Femur (tissue), 1 donor: ENCODE measurements around the gene VAMP7.
"Not testable (repeated sequence)": the region's sequence is repeated elsewhere in the genome, so short reads cannot be mapped to it uniquely, and the experiment has no call there.

ENCODE experiments used
- DNase-seq: peaks from one replicate; pipeline ENCODE4 v3.0.0-alpha.2; 2017

Gene VAMP7

GRCh38 chrX:155923200-155923599 lies 42.1 kb downstream of the VAMP7 start:
- no peak for DNase-seq

- DNase-seq: not testable (repeated sequence)
These were observed 49.9 kb downstream of the VAMP7 start for GRCh38 chrX:155930852-155931618.

GRCh38 chrX:155938132-155938531 lies 57.0 kb downstream of the VAMP7 start:
- DNase-seq: no peak

- DNase-seq: no peak
These were observed 68.0 kb downstream of the VAMP7 start for GRCh38 chrX:155949098-155949497.

GRCh38 chrX:155951237-155951789 lies 70.2 kb downstream of the VAMP7 start:
- no peak for DNase-seq

GRCh38 chrX:155953055-155953454 lies 71.9 kb downstream of the VAMP7 start:
- no peak for DNase-seq

GRCh38 chrX:155954793-155955192 lies 73.6 kb downstream of the VAMP7 start:
- DNase-seq: no peak

GRCh38 chrX:155956099-155956498 lies 75.0 kb downstream of the VAMP7 start:
- DNase-seq: no peak

GRCh38 chrX:155956649-155957048 lies 75.5 kb downstream of the VAMP7 start:
- no peak for DNase-seq

- DNase-seq: no peak
These were observed 76.7 kb downstream of the VAMP7 start for GRCh38 chrX:155957843-155958242.

GRCh38 chrX:155959018-155959587 lies 78.0 kb downstream of the VAMP7 start:
- no peak for DNase-seq

- no peak for DNase-seq
These were observed 81.8 kb downstream of the VAMP7 start for GRCh38 chrX:155962906-155963305.

GRCh38 chrX:155966876-155967275 lies 85.7 kb downstream of the VAMP7 start:
- no peak for DNase-seq

- DNase-seq: no peak
These were observed 86.6 kb downstream of the VAMP7 start for GRCh38 chrX:155967653-155968325.

- DNase-seq: no peak
These were observed 87.1 kb downstream of the VAMP7 start for GRCh38 chrX:155968326-155968661.

- no peak for DNase-seq
These were observed 87.6 kb downstream of the VAMP7 start for GRCh38 chrX:155968791-155969190.

- not testable (repeated sequence) for DNase-seq
These were observed 90.5 kb downstream of the VAMP7 start for GRCh38 chrX:155971658-155972057.

GRCh38 chrX:155972241-155972640 lies 91.1 kb downstream of the VAMP7 start:
- not testable (repeated sequence) for DNase-seq

GRCh38 chrX:155983326-155983725 lies 102.2 kb downstream of the VAMP7 start:
- no peak for DNase-seq

GRCh38 chrX:155985208-155985607 lies 104.1 kb downstream of the VAMP7 start:
- DNase-seq: no peak

GRCh38 chrX:155986995-155987394 lies 105.8 kb downstream of the VAMP7 start:
- not testable (repeated sequence) for DNase-seq

GRCh38 chrX:155988859-155989258 lies 107.7 kb downstream of the VAMP7 start:
- DNase-seq: no peak
